ENCODE measurements around the gene UBR4. TPM values are rescaled to one million over a fixed set of nuclear protein-coding genes. Genes with fewer than 3 reads are reported as not detected.
"Not testable (repeated sequence)": the region's sequence is repeated elsewhere in the genome, so short reads cannot be mapped to it uniquely, and the experiment has no call there.

UBR4 gene
- total RNA-seq, 6 experiments from 2014 or later: 73.0 to 132 (median 90.1) TPM

GRCh38 chr1:19220991-19221390, 10.9 kb upstream of the UBR4 start:
- peaks cover 0 to 75% (median 28%) of the 10 kb centered on the region in 4 donors for H3K36me3 ChIP-seq
- no peak for DNase-seq

GRCh38 chr1:19220080-19220846, 10.2 kb upstream of the UBR4 start:
- no peak overlapping the region for H3K4me3 ChIP-seq
- H3K4me1 ChIP-seq: no peaks in the 10 kb centered on the region
- intact Hi-C loops (cut with DNase I): no loop called here
- DNase-seq (no peak), ATAC-seq (no peak)
- TF ChIP-seq POLR2A (IDR thresholded peaks at IDR 0.05): no peak
- no peak for TF ChIP-seq CTCF (IDR thresholded peaks at IDR 0.05)
- H3K9me3 ChIP-seq: no peaks in the 10 kb centered on the region
- WGBS (ENCODE audit: insufficient coverage, low coverage, low lambda C conversion rate, missing lambda C conversion rate): 93% methylated on average over 8 of the region's 8 CpGs
- peaks cover 0 to 68% (median 25%) of the 10 kb centered on the region in 4 donors for H3K36me3 ChIP-seq
- no peaks in the 10 kb centered on the region for H3K27me3 ChIP-seq
- H3K27ac ChIP-seq: no peak overlapping the region

More at GRCh38 chr1:19220991-19221390, 10.9 kb upstream of the UBR4 start:
- Histone ChIP-seq H3K9me3 (no peaks in the 10 kb centered on the region), H3K27ac (no peak overlapping the region), H3K4me1 (no peaks in the 10 kb centered on the region), H3K27me3 (no peaks in the 10 kb centered on the region), H3K4me3 (no peak overlapping the region)
- ATAC-seq: no peak
- no peak for TF ChIP-seq POLR2A (IDR thresholded peaks at IDR 0.05)
- no peak for TF ChIP-seq CTCF (IDR thresholded peaks at IDR 0.05)
- intact Hi-C loops (cut with DNase I): no loop called here
- 65% methylated on average over 4 of the region's 7 CpGs for WGBS (ENCODE audit: insufficient coverage, low coverage, low lambda C conversion rate, missing lambda C conversion rate)

GRCh38 chr1:19219451-19219850, 9.4 kb upstream of the UBR4 start:
- 89% methylated on average over 6 of the region's 7 CpGs for WGBS (ENCODE audit: insufficient coverage, low coverage, low lambda C conversion rate, missing lambda C conversion rate)
- no peak for DNase-seq
- ATAC-seq: no peak
- intact Hi-C loops (cut with DNase I): no loop called here
- no peak overlapping the region for H3K4me3 ChIP-seq
- H3K27me3 ChIP-seq: no peaks in the 10 kb centered on the region
- no peak for TF ChIP-seq CTCF (IDR thresholded peaks at IDR 0.05)
- no peak for TF ChIP-seq POLR2A (IDR thresholded peaks at IDR 0.05)
- H3K27ac ChIP-seq: no peak overlapping the region
- peaks cover 0 to 60% (median 21%) of the 10 kb centered on the region in 4 donors for H3K36me3 ChIP-seq
- no peaks in the 10 kb centered on the region for H3K4me1 ChIP-seq
- H3K9me3 ChIP-seq: no peaks in the 10 kb centered on the region

GRCh38 chr1:19216585-19216984, 6.5 kb upstream of the UBR4 start:
- peaks cover 0 to 15% (median 2%) of the 10 kb centered on the region in 4 donors for H3K4me1 ChIP-seq
- WGBS (ENCODE audit: insufficient coverage, low coverage, low lambda C conversion rate, missing lambda C conversion rate): 100% methylated on average over 4 of the region's 4 CpGs
- H3K27ac ChIP-seq; H3K27me3 ChIP-seq; H3K9me3 ChIP-seq; DNase-seq; ATAC-seq; intact Hi-C loops (cut with DNase I); H3K4me3 ChIP-seq: not testable (repeated sequence)
- peaks cover 0 to 32% (median 12%) of the 10 kb centered on the region in 4 donors for H3K36me3 ChIP-seq

GRCh38 chr1:19213580-19213979, 3.5 kb upstream of the UBR4 start:
- Histone ChIP-seq H3K4me1 (peaks cover 0 to 29% (median 6%) of the 10 kb centered on the region in 4 donors), H3K4me3 (no peak overlapping the region), H3K9me3 (no peaks in the 10 kb centered on the region), H3K27ac (no peak overlapping the region), H3K36me3 (peaks cover 0 to 8% (median 3%) of the 10 kb centered on the region in 4 donors), H3K27me3 (no peaks in the 10 kb centered on the region)
- ATAC-seq: no peak
- DNase-seq: no peak
- TF ChIP-seq CTCF (IDR thresholded peaks at IDR 0.05) (no peak), POLR2A (IDR thresholded peaks at IDR 0.05) (no peak)
- intact Hi-C loops (cut with DNase I): no loop called here
- WGBS (ENCODE audit: insufficient coverage, low coverage, low lambda C conversion rate, missing lambda C conversion rate): 100% methylated on average over 1 of the region's 1 CpG
